Cardiac septum (tissue), 1 donor: Measurements from ENCODE around the gene CLCNKB. TPM values are rescaled to one million over a fixed set of nuclear protein-coding genes. Genes with fewer than 3 reads are reported as not detected.
"Not testable (repeated sequence)": the region's sequence is repeated elsewhere in the genome, so short reads cannot be mapped to it uniquely, and the experiment has no call there.

Experiments
- DNase-seq: peaks from one replicate; pipeline ENCODE4 v3.0.0-alpha.2; 2020; ENCODE audit warnings: low spot score
- intact Hi-C: fragments of 100-400 bp; cut with DNase I; formaldehyde crosslinking; loops from one replicate; pipeline ENCODE4 v1.14.0; 2022
- long read RNA-seq: library from polyadenylated mRNA; unstranded; transcript quantifications from one replicate; pipeline ENCODE4 v2.0.0, GENCODE V29; 2021
- total RNA-seq: library from RNA; stranded (reverse); fragmentation: NEBNext Ultra II Directional; extraction: Animal tissue kit (Norgen Biotek cat#: 25700); gene quantifications from one replicate; pipeline ENCODE4 v1.2.1, GENCODE V29; 2021
- donor health status: DM: no; HTN: no; CAD: no.

The CLCNKB gene
- total RNA-seq: 2.0 TPM
- long read RNA-seq, partial matches to known transcripts: 2 of 7 reads
- long read RNA-seq, other reads (novel, unspliced or antisense): 4 of 7 reads

GRCh38 chr1:16043521-16043920 lies at the start of gene CLCNKB:
CLCNKB (plus strand) TSS chr1:16043782; CDS start chr1:16044493, 711 bp downstream.
- DNase-seq: no peak
- intact Hi-C loops: no loop called here

- no peak for DNase-seq
- intact Hi-C loops: loop anchor here (5.0 kb wide), 1 partner anchor 177 kb away; no protein-coding TSS in a partner anchor
These were observed 49.5 kb upstream of the CLCNKB start for GRCh38 chr1:15994081-15994480.

- no peak for DNase-seq
- intact Hi-C loops: loop anchor here (5.0 kb wide), 1 partner anchor 177 kb away; no protein-coding TSS in a partner anchor
These were observed 48.8 kb upstream of the CLCNKB start for GRCh38 chr1:15994590-15995351.

- intact Hi-C loops: no loop called here
- no peak for DNase-seq
These were observed 46.5 kb upstream of the CLCNKB start for GRCh38 chr1:15997076-15997585.

GRCh38 chr1:15997637-15998280 lies 45.8 kb upstream of the CLCNKB start:
- intact Hi-C loops: no loop called here
- DNase-seq: no peak

- intact Hi-C loops: no loop called here
- DNase-seq: no peak
These were observed 44.7 kb upstream of the CLCNKB start for GRCh38 chr1:15998929-15999328.

GRCh38 chr1:16001274-16001673 lies 42.3 kb upstream of the CLCNKB start:
- intact Hi-C loops, DNase-seq: not testable (repeated sequence)

GRCh38 chr1:16005597-16005996 lies 38.0 kb upstream of the CLCNKB start:
- intact Hi-C loops: no loop called here
- DNase-seq: no peak

GRCh38 chr1:16006010-16006409 lies 37.6 kb upstream of the CLCNKB start:
- intact Hi-C loops: no loop called here
- DNase-seq: no peak

GRCh38 chr1:16006552-16007485 lies 36.8 kb upstream of the CLCNKB start:
- DNase-seq: no peak
- intact Hi-C loops: no loop called here

- intact Hi-C loops: no loop called here
- DNase-seq: no peak
These were observed 35.8 kb upstream of the CLCNKB start for GRCh38 chr1:16007671-16008341.

GRCh38 chr1:16009030-16009460 lies 34.5 kb upstream of the CLCNKB start:
- no peak for DNase-seq
- intact Hi-C loops: loop anchor here (1.0 kb wide), 2 partner anchors 23 to 47 kb away; no protein-coding TSS in a partner anchor

GRCh38 chr1:16009678-16010077 lies 33.9 kb upstream of the CLCNKB start:
- DNase-seq: no peak
- intact Hi-C loops: loop anchor here (1.0 to 5.0 kb wide), 3 partner anchors 23 to 173 kb away; no protein-coding TSS in a partner anchor

GRCh38 chr1:16010837-16011236 lies 32.7 kb upstream of the CLCNKB start:
- no peak for DNase-seq
- intact Hi-C loops: loop anchor here (5.0 kb wide), 1 partner anchor 171 kb away; no protein-coding TSS in a partner anchor

- DNase-seq: no peak
These were observed 31.5 kb upstream of the CLCNKB start for GRCh38 chr1:16011936-16012589.

GRCh38 chr1:16012590-16013219 lies 30.9 kb upstream of the CLCNKB start:
- DNase-seq: peak; percentile 87
- intact Hi-C loops: loop anchor here (5.0 kb wide), 1 partner anchor 170 kb away; no protein-coding TSS in a partner anchor

More at GRCh38 chr1:16011936-16012589, 31.5 kb upstream of the CLCNKB start:
- intact Hi-C loops: loop anchor here (5.0 kb wide), 1 partner anchor 170 kb away; no protein-coding TSS in a partner anchor

- peak; percentile 88 for DNase-seq
- intact Hi-C loops: loop anchor here (5.0 kb wide), 1 partner anchor 169 kb away; no protein-coding TSS in a partner anchor
These were observed 30.2 kb upstream of the CLCNKB start for GRCh38 chr1:16013220-16013907.
